CD14-positive monocyte (primary cell): ENCODE measurements around the gene GPM6B. TPM values are rescaled to one million over a fixed set of nuclear protein-coding genes. Genes with fewer than 3 reads are reported as not detected.
A peak's percentile ranks its signal among the peaks of the same experiment; 100 is the strongest.

ENCODE experiments used
- DNase-seq, 3 donors: peaks; one replicate each; pipeline ENCODE4 v3.0.0-alpha.2; 2011 to 2022
- H2AFZ ChIP-seq: 2 replicates; pipeline ENCODE4 v1.6.0; 2012; ENCODE audit warnings: mild to moderate bottlenecking, low read depth, low read length, inconsistent platforms; ENCODE audit not compliant: insufficient read depth, poor library complexity, severe bottlenecking
- H3K27ac ChIP-seq, 2 donors: 1 replicate in 1 of 2; 2 replicates in 1 of 2; pipeline ENCODE4 v1.5.1; 2012 to 2013; ENCODE audit warnings: low read length in 2 of 2, control low read depth in 1 of 2, inconsistent platforms in 1 of 2, low read depth in 1 of 2, mild to moderate bottlenecking in 1 of 2
- H3K27me3 ChIP-seq, 2 donors: one replicate each; pipeline versions ENCODE4 v1.6.0 to v1.6.1; 2011 to 2013; ENCODE audit warnings: low read length in 2 of 2; ENCODE audit not compliant: control insufficient read depth in 2 of 2, insufficient read depth in 2 of 2
- H3K36me3 ChIP-seq, 2 donors: replicated peaks in 1 of 2; 1 replicate in 1 of 2; 2 replicates in 1 of 2; pipeline versions ENCODE4 v1.5.1 to v1.6.1; 2012 to 2013; ENCODE audit warnings: low read length in 2 of 2, control low read depth in 1 of 2, inconsistent platforms in 1 of 2, mild to moderate bottlenecking in 1 of 2; ENCODE audit not compliant: insufficient read depth in 2 of 2, control insufficient read depth in 1 of 2
- H3K4me1 ChIP-seq, 2 donors: 1 replicate in 1 of 2; 2 replicates in 1 of 2; pipeline versions ENCODE4 v1.5.1 to v1.6.1; 2012 to 2013; ENCODE audit warnings: low read length in 2 of 2, control low read depth in 1 of 2, inconsistent platforms in 1 of 2, mild to moderate bottlenecking in 1 of 2, moderate library complexity in 1 of 2; ENCODE audit not compliant: insufficient read depth in 2 of 2, control insufficient read depth in 1 of 2
- H3K4me2 ChIP-seq: replicated peaks from 2 replicates; pipeline ENCODE3; 2012; ENCODE audit warnings: low read length, moderate library complexity, mild to moderate bottlenecking; ENCODE audit not compliant: poor library complexity, severe bottlenecking; ENCODE audit errors: extremely low read depth
- H3K4me3 ChIP-seq, 3 experiments: fragments of 200-600 bp in 1 of 3; sonication (generic) in 1 of 3; replicated peaks in 1 of 3; 1 replicate in 2 of 3; 2 replicates in 1 of 3; pipeline ENCODE4 v1.5.1; 2011 to 2013; ENCODE audit warnings: low read length in 3 of 3, mild to moderate bottlenecking in 3 of 3, control low read depth in 2 of 3, low read depth in 2 of 3, inconsistent platforms in 1 of 3, moderate library complexity in 1 of 3
- H3K79me2 ChIP-seq: 2 replicates; pipeline ENCODE4 v1.6.0; 2012; ENCODE audit warnings: mild to moderate bottlenecking, control low read depth, inconsistent platforms, low read length, moderate library complexity; ENCODE audit not compliant: insufficient read depth
- H3K9ac ChIP-seq: 2 replicates; pipeline ENCODE4 v1.6.0; 2017; ENCODE audit warnings: low read length, mild to moderate bottlenecking; ENCODE audit not compliant: insufficient read depth, poor library complexity, severe bottlenecking
- H3K9me3 ChIP-seq, 2 donors: replicated peaks in 1 of 2; 1 replicate in 1 of 2; 2 replicates in 1 of 2; pipeline versions ENCODE4 v1.5.1 to v1.6.1; 2012 to 2013; ENCODE audit warnings: low read length in 2 of 2, control low read depth in 1 of 2; ENCODE audit not compliant: control insufficient read depth in 1 of 2, insufficient read depth in 1 of 2
- H4K20me1 ChIP-seq: 2 replicates; pipeline ENCODE4 v1.6.0; 2012; ENCODE audit warnings: mild to moderate bottlenecking, low read length, control low read depth, moderate library complexity; ENCODE audit not compliant: insufficient read depth
- H3K27ac Mint-ChIP-seq, 7 donors: one replicate each; pipeline ENCODE4 v1.8.0; 2020; ENCODE audit warnings: mild to moderate bottlenecking in 7 of 7, mixed read lengths in 7 of 7, moderate library complexity in 6 of 7, inconsistent platforms in 2 of 7
- H3K27me3 Mint-ChIP-seq, 3 donors: one replicate each; pipeline ENCODE4 v1.8.0; 2021 to 2022; ENCODE audit warnings: low read depth in 3 of 3, mild to moderate bottlenecking in 3 of 3, mixed read lengths in 3 of 3, moderate library complexity in 3 of 3, inconsistent platforms in 1 of 3
- H3K36me3 Mint-ChIP-seq, 2 donors: one replicate each; pipeline ENCODE4 v1.8.0; 2020; ENCODE audit warnings: mixed read lengths in 2 of 2, inconsistent platforms in 1 of 2, mild to moderate bottlenecking in 1 of 2
- H3K4me1 Mint-ChIP-seq: one replicate; pipeline ENCODE4 v1.8.0; 2020; ENCODE audit warnings: mild to moderate bottlenecking, mixed read lengths
- H3K4me3 Mint-ChIP-seq, 2 donors: one replicate each; pipeline ENCODE4 v1.8.0; 2020; ENCODE audit warnings: mild to moderate bottlenecking in 2 of 2, mixed read lengths in 2 of 2, moderate library complexity in 1 of 2
- H3K9me3 Mint-ChIP-seq, 7 donors: one replicate each; pipeline ENCODE4 v1.8.0; 2020 to 2022; ENCODE audit warnings: mixed read lengths in 7 of 7, mild to moderate bottlenecking in 6 of 7, moderate library complexity in 6 of 7, inconsistent platforms in 2 of 7
- intact Hi-C, 2 donors: fragments of 100-400 bp; cut with micrococcal nuclease; formaldehyde crosslinking; loops; one replicate each; pipeline versions ENCODE4 v1.15.0 to v1.15.1; 2023
- polyA plus RNA-seq, 3 donors: library from polyadenylated mRNA; depleted of rRNA in 1 of 3; unstranded in 2 of 3; stranded (reverse) in 1 of 3; fragments of 300-500 nt in 2 of 3; fragments of >200 nt in 1 of 3; fragmentation: Illumina TruSeq in 2 of 3; gene quantifications; 1 replicate in 2 of 3; 2 replicates in 1 of 3; pipeline ENCODE4 v1.2.3, GENCODE V29; 2012 to 2021
- TF ChIP-seq, protein P1 (sequence below): fragments of 200-600 bp; IDR thresholded peaks from one replicate; pipeline ENCODE4 v1.8.0; 2022; ENCODE audit warnings: antibody characterized with exemption, mild to moderate bottlenecking

The GPM6B gene
- polyA plus RNA-seq, 3 donors, result not detected

DNA sequence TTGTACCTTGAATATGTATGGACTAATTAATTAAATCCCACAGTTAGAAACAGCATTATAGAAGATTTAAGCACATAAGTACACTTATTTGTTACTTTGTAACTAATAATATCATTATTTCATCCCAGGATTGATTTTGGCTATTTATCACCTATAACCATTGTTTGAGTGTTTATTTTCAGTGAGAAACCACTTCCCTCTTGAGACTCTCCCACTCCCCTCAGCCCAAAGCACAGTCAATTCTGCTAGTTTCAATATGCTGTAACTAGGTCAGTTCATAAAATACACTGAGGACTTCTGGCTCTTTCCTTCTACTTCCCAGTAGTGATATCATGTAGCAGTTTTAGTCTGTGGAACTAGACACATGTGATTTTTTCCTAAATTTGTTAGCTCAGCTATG lies 66.1 kb downstream of the GPM6B start:
- H3K27ac Mint-ChIP-seq, result peak overlapping the region in 1 of 7 donors; percentile 25
- intact Hi-C loops, result no loop called here
- Histone ChIP-seq H3K79me2 (peaks cover 4% of the 10 kb centered on the region), H3K9me3 (no peaks in the 10 kb centered on the region), H3K36me3 (peaks cover 0 to 7% of the 10 kb centered on the region in 2 donors), H3K9ac (no peak overlapping the region), H3K27me3 (no peaks in the 10 kb centered on the region), H3K4me3 (no peak overlapping the region), H3K4me2 (no peak overlapping the region), H3K4me1 (peaks cover 24 to 25% of the 10 kb centered on the region in 2 donors), H3K27ac (no peak overlapping the region), H2AFZ (no peak overlapping the region), H4K20me1 (no peaks in the 10 kb centered on the region)
- peaks cover 0 to 3% (median 0%) of the 10 kb centered on the region in 7 donors for H3K9me3 Mint-ChIP-seq
- TF ChIP-seq, protein P1, sequence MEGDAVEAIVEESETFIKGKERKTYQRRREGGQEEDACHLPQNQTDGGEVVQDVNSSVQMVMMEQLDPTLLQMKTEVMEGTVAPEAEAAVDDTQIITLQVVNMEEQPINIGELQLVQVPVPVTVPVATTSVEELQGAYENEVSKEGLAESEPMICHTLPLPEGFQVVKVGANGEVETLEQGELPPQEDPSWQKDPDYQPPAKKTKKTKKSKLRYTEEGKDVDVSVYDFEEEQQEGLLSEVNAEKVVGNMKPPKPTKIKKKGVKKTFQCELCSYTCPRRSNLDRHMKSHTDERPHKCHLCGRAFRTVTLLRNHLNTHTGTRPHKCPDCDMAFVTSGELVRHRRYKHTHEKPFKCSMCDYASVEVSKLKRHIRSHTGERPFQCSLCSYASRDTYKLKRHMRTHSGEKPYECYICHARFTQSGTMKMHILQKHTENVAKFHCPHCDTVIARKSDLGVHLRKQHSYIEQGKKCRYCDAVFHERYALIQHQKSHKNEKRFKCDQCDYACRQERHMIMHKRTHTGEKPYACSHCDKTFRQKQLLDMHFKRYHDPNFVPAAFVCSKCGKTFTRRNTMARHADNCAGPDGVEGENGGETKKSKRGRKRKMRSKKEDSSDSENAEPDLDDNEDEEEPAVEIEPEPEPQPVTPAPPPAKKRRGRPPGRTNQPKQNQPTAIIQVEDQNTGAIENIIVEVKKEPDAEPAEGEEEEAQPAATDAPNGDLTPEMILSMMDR, result no peak
- DNase-seq, result no peak
- peaks cover 29% of the 10 kb centered on the region for H3K4me1 Mint-ChIP-seq
- no peak overlapping the region for H3K4me3 Mint-ChIP-seq
- H3K36me3 Mint-ChIP-seq, result peaks cover 7 to 18% of the 10 kb centered on the region in 2 donors
- H3K27me3 Mint-ChIP-seq, result peaks cover 0 to 3% (median 0%) of the 10 kb centered on the region in 3 donors

DNA sequence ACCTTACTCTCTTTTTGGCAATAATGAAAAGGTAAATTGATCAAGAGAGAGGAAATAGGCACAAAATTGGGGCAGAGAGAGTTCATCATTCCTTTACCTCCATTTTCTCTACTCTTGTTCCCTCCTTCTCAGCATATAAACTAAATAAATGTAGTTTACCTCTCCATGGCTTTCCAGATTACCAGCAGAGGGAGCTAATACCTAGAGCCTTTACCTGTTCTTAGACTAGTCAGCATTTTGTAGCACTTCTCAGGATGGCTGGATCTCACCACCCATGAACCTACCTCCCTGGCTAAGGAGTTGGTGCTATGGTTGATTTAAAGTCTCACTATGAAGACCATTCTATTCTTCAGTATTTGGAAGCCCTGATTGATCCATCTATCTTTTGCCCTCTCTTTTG lies 66.7 kb downstream of the GPM6B start:
- no peaks in the 10 kb centered on the region for H3K27me3 ChIP-seq
- peaks cover 23% of the 10 kb centered on the region for H3K4me1 Mint-ChIP-seq
- H3K27me3 Mint-ChIP-seq, result peaks cover 0 to 3% (median 0%) of the 10 kb centered on the region in 3 donors
- H3K27ac Mint-ChIP-seq, result no peak overlapping the region
- peaks cover 4% of the 10 kb centered on the region for H3K79me2 ChIP-seq
- H2AFZ ChIP-seq, result no peak overlapping the region
- peaks cover 0 to 7% of the 10 kb centered on the region in 2 donors for H3K36me3 ChIP-seq
- H4K20me1 ChIP-seq, result no peaks in the 10 kb centered on the region
- H3K9me3 Mint-ChIP-seq, result peaks cover 0 to 3% (median 0%) of the 10 kb centered on the region in 7 donors
- DNase-seq, result no peak
- H3K4me2 ChIP-seq, result no peak overlapping the region
- no peak overlapping the region for H3K9ac ChIP-seq
- intact Hi-C loops, result no loop called here
- peaks cover 18 to 19% of the 10 kb centered on the region in 2 donors for H3K4me1 ChIP-seq
- H3K9me3 ChIP-seq, result no peaks in the 10 kb centered on the region
- no peak overlapping the region for H3K4me3 Mint-ChIP-seq
- H3K27ac ChIP-seq, result no peak overlapping the region
- no peak overlapping the region for H3K4me3 ChIP-seq
- H3K36me3 Mint-ChIP-seq, result peaks cover 8 to 19% of the 10 kb centered on the region in 2 donors
- TF ChIP-seq, protein P1, result peak; percentile 32
